Right lobe of liver (tissue), 6 donors: ENCODE measurements around the gene GLIS1. TPM values are rescaled to one million over a fixed set of nuclear protein-coding genes. Genes with fewer than 3 reads are reported as not detected.
A peak's percentile ranks its signal among the peaks of the same experiment; 100 is the strongest.

Experiments used
- ATAC-seq, 4 donors: fragments of 200-7000 bp; cut with Tn5 transposase; one replicate each; pipeline ENCODE4 v1.9.1; 2020; ENCODE audit warnings: mild to moderate bottlenecking in 4 of 4, moderate library complexity in 4 of 4
- DNase-seq, 3 donors: peaks; one replicate each; pipeline ENCODE4 v3.0.0-alpha.2; 2020
- H3K27ac ChIP-seq, 3 donors: fragments of 200-600 bp; one replicate each; pipeline ENCODE4 v1.8.0; 2022
- H3K27me3 ChIP-seq, 2 donors: fragments of 200-600 bp; one replicate each; pipeline ENCODE4 v1.8.0; 2022
- H3K36me3 ChIP-seq, 4 donors: fragments of 200-600 bp; sonication (generic) in 1 of 4; one replicate each; pipeline versions ENCODE4 v1.5.1 to v1.8.0; 2017 to 2022; ENCODE audit warnings: control low read depth in 1 of 4
- H3K4me1 ChIP-seq, 4 donors: fragments of 200-600 bp; sonication (generic) in 1 of 4; one replicate each; pipeline versions ENCODE4 v1.5.1 to v1.8.0; 2017 to 2022; ENCODE audit warnings: control low read depth in 1 of 4
- H3K4me3 ChIP-seq, 3 donors: fragments of 200-600 bp; one replicate each; pipeline ENCODE4 v1.8.0; 2022
- H3K9me3 ChIP-seq, 4 donors: fragments of 200-600 bp; sonication (generic) in 1 of 4; one replicate each; pipeline versions ENCODE4 v1.5.1 to v1.8.0; 2017 to 2022; ENCODE audit warnings: control low read depth in 1 of 4
- POLR2A ChIP-seq: fragments of 450-650 bp; IDR thresholded peaks from one replicate; pipeline ENCODE4 v1.6.1; 2017; ENCODE audit warnings: antibody characterized with exemption, mild to moderate bottlenecking
- WGBS: methylation state at CpG from one replicate; pipeline ENCODE4 v1.1.6; 2018; ENCODE audit warnings: low coverage, low lambda C conversion rate; ENCODE audit not compliant: insufficient coverage; ENCODE audit errors: missing lambda C conversion rate; 5-methylcytosine and 5-hydroxymethylcytosine counted together
- intact Hi-C, 2 donors: fragments of 100-400 bp; cut with DNase I; formaldehyde crosslinking; loops; one replicate each; pipeline versions ENCODE4 v1.11.2 to v1.14.1; 2022
- total RNA-seq, 6 experiments: library from RNA; depleted of rRNA in 2 of 6; stranded (reverse); fragments of >200 nt in 2 of 6; fragmentation: NEBNext Ultra II Directional in 3 of 6; extraction: Animal tissue kit (Norgen Biotek cat#: 25700) in 3 of 6; gene quantifications; one replicate each; pipeline versions ENCODE4 v1.1.0 to v1.2.4, GENCODE V29; 2016 to 2023
- TF ChIP-seq, protein P1 (sequence below), 4 donors: fragments of 200-600 bp in 3 of 4; fragments of 450-650 bp in 1 of 4; IDR thresholded peaks; one replicate each; pipeline versions ENCODE4 v1.5.1 to v1.8.0; 2016 to 2022; ENCODE audit warnings: antibody characterized with exemption in 4 of 4, mild to moderate bottlenecking in 2 of 4
- donor health status: DM: no; HTN: yes; CAD: no.
- donor health status: DM: no; HTN: no; CAD: no.
- donor health status: DM: no; HTN: no; CAD: no.
- donor health status: DM: no; HTN: yes; CAD: no.
- donor health status: DM: no; HTN: yes; CAD: no.

Gene GLIS1
- total RNA-seq, 6 experiments from 2014 or later, result not detected

- no peak for ATAC-seq
- Histone ChIP-seq H3K9me3 (no peaks in the 10 kb centered on the region), H3K27ac (no peak overlapping the region), H3K27me3 (no peaks in the 10 kb centered on the region), H3K36me3 (no peaks in the 10 kb centered on the region), H3K4me1 (no peaks in the 10 kb centered on the region), H3K4me3 (no peak overlapping the region)
- intact Hi-C loops, result no loop called here
- WGBS, result 58% methylated on average over 3 of the region's 3 CpGs
- no peak for TF ChIP-seq POLR2A
- TF ChIP-seq, protein P1, sequence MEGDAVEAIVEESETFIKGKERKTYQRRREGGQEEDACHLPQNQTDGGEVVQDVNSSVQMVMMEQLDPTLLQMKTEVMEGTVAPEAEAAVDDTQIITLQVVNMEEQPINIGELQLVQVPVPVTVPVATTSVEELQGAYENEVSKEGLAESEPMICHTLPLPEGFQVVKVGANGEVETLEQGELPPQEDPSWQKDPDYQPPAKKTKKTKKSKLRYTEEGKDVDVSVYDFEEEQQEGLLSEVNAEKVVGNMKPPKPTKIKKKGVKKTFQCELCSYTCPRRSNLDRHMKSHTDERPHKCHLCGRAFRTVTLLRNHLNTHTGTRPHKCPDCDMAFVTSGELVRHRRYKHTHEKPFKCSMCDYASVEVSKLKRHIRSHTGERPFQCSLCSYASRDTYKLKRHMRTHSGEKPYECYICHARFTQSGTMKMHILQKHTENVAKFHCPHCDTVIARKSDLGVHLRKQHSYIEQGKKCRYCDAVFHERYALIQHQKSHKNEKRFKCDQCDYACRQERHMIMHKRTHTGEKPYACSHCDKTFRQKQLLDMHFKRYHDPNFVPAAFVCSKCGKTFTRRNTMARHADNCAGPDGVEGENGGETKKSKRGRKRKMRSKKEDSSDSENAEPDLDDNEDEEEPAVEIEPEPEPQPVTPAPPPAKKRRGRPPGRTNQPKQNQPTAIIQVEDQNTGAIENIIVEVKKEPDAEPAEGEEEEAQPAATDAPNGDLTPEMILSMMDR (IDR thresholded peaks at IDR 0.05), result peak in 2 of 4 donors; percentile 16 to 17
- DNase-seq, result no peak
Measured at GRCh38 chr1:53473463-53473862, 265.5 kb downstream of the GLIS1 start.

GRCh38 chr1:53471000-53471399 is 268.0 kb downstream of the GLIS1 start:
- Histone ChIP-seq H3K4me1 (no peaks in the 10 kb centered on the region), H3K27ac (no peak overlapping the region), H3K27me3 (no peaks in the 10 kb centered on the region), H3K9me3 (no peaks in the 10 kb centered on the region), H3K36me3 (no peaks in the 10 kb centered on the region), H3K4me3 (no peak overlapping the region)
- intact Hi-C loops, result no loop called here
- DNase-seq, result no peak
- no peak for ATAC-seq
- TF ChIP-seq POLR2A, result no peak
- TF ChIP-seq, protein P1 (IDR thresholded peaks at IDR 0.05), result no peak
- 100% methylated on average over 2 of the region's 9 CpGs for WGBS

DNA sequence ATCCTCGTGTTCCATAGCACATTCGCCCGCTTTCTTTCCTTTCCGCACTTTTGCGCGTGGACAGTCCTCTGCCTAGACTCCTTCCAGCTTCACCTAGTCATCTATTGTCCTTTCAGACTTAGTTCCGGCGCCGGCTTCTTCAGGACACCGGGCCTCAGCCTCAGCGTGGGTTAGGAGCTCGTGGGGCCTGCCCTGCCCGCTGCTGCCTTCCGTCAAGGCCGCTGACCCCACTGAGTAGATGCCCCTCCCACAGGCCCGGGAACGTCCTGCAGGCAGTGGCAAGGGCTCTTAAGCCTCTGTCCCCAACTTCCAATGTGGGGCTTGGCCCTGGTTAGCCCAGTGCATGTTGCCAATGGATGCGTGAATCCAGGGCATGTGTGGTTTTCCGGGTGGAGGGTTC is 268.4 kb downstream of the GLIS1 start:
- WGBS, result 64% methylated on average over 17 of the region's 19 CpGs
- Histone ChIP-seq H3K27me3 (no peaks in the 10 kb centered on the region), H3K4me1 (no peaks in the 10 kb centered on the region), H3K27ac (no peak overlapping the region), H3K36me3 (no peaks in the 10 kb centered on the region), H3K9me3 (no peaks in the 10 kb centered on the region), H3K4me3 (no peak overlapping the region)
- intact Hi-C loops, result no loop called here
- DNase-seq, result no peak
- TF ChIP-seq POLR2A, result no peak
- no peak for ATAC-seq

GRCh38 chr1:53470155-53470554 is 268.8 kb downstream of the GLIS1 start:
- ATAC-seq (peak; percentile 50 to 72 (median 66)), DNase-seq (peak in 1 of 3 donors; percentile 39)
- no peaks in the 10 kb centered on the region for H3K9me3 ChIP-seq
- intact Hi-C loops, result no loop called here
- H3K27me3 ChIP-seq, result no peaks in the 10 kb centered on the region
- no peaks in the 10 kb centered on the region for H3K4me1 ChIP-seq
- H3K36me3 ChIP-seq, result no peaks in the 10 kb centered on the region
- H3K27ac ChIP-seq, result no peak overlapping the region
- no peak overlapping the region for H3K4me3 ChIP-seq
- TF ChIP-seq, protein P1 (IDR thresholded peaks at IDR 0.05), result peak; percentile 9 to 52 (median 38)
- TF ChIP-seq POLR2A, result no peak
- 24% methylated on average over 2 of the region's 28 CpGs for WGBS

DNA sequence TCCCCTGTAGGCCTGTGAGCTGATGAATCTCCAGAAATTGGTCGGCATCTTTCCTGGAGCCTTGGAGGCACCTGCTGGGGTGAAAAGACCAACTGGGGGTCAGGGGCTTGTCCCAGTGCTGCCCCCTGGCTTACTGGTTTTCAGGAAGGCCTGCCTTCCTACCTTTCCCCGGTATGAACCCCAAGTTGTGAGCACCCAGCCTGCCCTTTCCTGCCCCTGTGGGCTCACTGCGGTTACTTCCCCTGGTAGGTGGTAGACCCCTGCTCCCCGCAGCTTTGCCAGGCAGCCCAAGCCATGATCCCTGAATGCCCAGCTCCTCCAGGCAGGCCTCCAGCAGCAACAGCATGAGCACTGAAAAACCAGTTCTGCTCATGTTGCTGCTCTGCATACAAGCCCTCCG is 269.6 kb downstream of the GLIS1 start:
- DNase-seq (no peak), ATAC-seq (no peak)
- Histone ChIP-seq H3K36me3 (no peaks in the 10 kb centered on the region), H3K9me3 (no peaks in the 10 kb centered on the region), H3K27ac (no peak overlapping the region), H3K4me3 (no peak overlapping the region), H3K4me1 (no peaks in the 10 kb centered on the region), H3K27me3 (no peaks in the 10 kb centered on the region)
- TF ChIP-seq, protein P1 (IDR thresholded peaks at IDR 0.05), result no peak
- no peak for TF ChIP-seq POLR2A
- 60% methylated on average over 1 of the region's 5 CpGs for WGBS
- intact Hi-C loops, result no loop called here
